NCI-H526 treated with DMSO at 0.1 percent for 48 hours (cell line): ENCODE data around the gene HLA-F.

ENCODE experiments used
- DNase-seq: peaks from one replicate; lab custom pipeline; 2025; lab: John Stamatoyannopoulos, UW

HLA-F gene

DNA sequence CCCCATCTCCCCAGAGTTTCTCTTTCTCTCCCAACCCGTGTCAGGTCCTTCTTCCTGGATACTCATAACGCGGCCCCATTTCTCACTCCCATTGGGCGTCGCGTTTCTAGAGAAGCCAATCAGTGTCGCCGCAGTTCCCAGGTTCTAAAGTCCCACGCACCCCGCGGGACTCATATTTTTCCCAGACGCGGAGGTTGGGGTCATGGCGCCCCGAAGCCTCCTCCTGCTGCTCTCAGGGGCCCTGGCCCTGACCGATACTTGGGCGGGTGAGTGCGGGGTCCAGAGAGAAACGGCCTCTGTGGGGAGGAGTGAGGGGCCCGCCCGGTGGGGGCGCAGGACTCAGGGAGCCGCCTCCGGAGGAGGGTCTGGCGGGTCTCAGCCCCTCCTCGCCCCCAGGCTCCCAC lies at the start of gene HLA-F:
Gene HLA-F, plus strand, starts transcription at position 173 of the 404 bp plus-strand sequence. Its CDS starts 30 bp downstream, at position 203.
- DNase-seq = peak; percentile 37

DNA sequence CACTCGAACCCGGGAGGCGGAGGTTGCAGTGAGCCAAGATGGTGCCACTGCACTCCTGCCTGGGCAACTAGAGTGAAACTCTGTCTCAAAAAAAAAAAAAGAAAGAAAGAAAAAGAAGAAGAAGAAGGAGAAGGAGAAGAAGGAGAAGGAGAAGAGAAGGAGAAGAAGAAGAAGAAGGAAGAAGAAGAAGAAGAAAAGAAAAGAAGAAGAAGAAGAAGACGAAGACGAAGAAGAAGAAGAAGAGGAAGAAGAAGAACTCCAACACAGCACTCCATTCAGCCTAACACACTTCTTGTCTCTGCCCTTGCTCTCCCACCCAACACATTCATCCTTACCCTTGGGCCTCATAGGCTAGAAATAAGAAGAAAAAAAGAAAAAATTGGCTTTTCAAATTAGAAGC lies 49.2 kb upstream of the HLA-F start:
- DNase-seq = no peak

DNA sequence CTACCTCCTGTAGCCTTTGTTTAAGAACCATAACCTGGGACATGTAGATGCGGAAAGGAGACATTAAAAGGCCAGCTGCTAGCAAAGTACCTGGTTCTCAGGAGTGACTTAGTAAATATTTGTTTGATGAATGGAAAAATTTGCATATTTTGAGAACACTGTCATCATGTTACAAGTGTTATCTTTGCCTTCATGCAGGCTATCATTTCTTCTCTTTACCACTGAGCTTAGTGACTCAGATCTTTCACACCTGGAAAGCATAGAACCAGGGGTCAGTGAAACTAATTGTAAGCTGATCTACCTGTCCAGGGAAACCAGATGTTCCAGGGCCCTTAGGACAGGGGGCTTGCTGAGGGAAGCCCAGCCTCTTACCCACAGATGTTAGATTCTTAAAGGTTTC lies 47.7 kb upstream of the HLA-F start:
- peak; percentile 52 for DNase-seq

DNA sequence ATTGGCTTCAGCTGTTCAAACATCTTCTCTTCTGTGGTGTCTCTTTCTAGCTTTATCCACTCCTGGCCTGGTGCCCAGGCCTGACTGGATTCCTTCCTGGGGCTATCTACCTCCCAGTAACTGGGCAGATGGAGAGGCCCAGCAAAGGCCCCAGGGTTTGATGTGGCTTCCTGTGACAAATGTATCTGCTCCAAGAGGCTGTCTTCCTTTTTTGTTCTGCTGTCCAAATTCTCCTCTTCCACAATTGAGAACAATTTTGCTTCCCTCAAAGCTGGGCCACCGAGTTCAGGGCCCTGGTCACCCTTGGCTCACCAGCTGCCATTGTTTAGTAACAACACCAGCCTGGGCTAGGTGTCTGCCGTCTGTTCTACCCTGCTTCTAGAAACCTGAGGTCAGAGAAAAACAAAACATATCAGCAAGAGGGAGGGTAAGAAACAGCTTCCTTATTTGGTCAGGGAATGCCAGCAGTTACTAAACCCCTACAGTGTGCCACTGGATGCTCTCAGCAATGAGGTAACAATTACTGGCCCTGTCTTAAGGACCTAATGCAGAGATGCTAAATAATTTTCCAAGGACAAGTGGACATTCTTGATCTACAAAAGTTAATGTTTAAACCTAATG lies 46.1 kb upstream of the HLA-F start:
- no peak for DNase-seq

DNA sequence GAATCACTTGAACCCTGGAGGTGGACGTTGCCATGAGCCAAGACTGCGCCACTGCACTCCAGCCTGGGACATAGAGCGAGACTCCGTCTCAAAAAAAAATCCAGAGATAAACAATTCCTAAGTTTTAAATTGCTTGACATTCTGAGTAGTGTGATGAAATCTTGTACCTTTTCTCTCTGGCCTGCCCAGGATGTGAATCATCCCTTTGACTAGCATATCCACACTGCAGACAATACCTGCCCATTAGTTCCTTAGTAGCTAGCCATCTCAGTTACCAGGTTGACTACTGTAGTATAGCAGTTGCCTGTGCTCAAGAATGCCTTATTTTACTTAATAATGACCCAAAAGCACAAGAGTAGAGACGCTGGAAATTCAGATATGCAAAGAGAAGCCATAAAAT lies 45.1 kb upstream of the HLA-F start:
- no peak for DNase-seq

DNA sequence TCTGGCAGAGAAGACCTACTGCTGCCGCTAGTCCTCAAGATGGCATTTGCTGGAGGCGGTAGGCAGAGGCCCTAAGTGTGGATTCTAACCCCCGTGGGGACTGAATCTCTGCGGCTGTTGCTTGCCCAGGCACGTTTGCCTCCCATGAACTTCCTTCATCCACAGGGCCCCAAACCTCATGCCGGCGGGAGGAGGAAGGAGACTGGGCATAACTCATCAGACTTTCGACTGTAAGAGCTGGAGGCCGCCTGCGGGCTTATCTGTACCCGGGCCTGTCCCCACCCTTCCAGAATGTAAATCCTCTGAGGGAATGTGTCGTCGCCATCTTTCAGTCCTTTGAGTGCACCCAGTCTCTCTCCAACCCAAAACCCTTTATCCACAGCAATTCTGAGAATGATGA lies 43.3 kb upstream of the HLA-F start:
- DNase-seq = no peak

DNA sequence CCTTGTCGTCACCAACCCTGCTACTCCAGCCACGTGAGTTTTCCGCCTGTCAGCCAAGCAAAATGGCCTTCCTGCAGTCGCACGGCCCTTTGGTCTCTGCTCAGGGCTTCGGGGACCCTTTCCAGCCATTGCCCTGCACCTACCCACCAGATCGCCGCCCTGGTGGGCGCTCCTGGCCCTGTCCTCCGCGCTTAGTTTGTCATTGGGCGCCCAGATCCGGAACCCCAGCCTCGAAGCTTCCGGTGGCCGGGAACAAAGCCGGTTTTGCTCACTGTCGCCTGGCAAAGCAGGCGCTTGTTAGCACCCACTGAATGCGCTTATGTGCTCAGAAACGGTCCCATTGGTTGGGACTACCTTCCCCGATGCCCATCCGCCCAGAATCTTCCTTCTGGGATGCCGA lies 42.8 kb upstream of the HLA-F start:
- no peak for DNase-seq

DNA sequence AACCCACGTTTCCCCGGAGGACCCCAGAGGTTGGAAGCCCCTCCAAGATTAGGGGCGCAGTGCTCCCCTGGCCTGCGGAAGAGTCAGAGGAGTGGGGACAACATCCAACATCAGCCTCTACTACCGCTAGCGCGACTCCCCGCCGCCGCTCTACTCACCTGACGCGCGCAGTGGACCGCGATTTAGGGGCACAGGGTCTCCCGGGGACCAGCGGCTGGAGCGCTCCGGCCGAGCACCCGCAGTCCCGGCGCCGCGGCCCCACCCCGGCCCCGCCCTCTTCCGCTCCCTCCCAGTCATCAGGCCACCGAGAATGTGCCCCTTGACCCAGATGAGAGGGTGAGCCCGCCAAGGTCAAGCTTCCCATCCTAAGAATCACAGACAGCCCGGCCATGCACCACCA lies 42.3 kb upstream of the HLA-F start, which contains the start of gene ZFP57:
Gene ZFP57, minus strand, starts transcription at position 249 of the 400 bp plus-strand sequence. CDS start 4,149 bp downstream, outside the sequence.
- DNase-seq = no peak

DNA sequence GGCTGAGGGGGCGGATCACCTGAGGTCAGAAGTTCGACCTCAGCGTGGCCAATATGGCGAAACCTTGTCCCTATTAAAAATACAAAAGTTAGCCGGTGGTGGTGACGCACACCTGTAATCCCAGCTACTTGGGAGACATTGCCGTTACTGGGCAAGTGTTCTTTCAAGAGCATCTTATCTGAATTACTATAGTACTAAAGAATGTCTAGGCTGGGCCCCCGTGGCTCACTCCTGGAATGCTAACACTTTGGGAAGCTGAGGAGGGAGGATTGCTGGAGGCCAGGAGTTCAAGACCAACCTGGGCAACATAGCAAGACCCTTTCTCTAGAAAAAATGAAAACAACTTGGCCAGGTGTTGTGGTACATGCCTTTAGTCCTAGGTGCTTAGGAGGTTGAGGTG lies 41.4 kb upstream of the HLA-F start:
- DNase-seq = no peak

DNA sequence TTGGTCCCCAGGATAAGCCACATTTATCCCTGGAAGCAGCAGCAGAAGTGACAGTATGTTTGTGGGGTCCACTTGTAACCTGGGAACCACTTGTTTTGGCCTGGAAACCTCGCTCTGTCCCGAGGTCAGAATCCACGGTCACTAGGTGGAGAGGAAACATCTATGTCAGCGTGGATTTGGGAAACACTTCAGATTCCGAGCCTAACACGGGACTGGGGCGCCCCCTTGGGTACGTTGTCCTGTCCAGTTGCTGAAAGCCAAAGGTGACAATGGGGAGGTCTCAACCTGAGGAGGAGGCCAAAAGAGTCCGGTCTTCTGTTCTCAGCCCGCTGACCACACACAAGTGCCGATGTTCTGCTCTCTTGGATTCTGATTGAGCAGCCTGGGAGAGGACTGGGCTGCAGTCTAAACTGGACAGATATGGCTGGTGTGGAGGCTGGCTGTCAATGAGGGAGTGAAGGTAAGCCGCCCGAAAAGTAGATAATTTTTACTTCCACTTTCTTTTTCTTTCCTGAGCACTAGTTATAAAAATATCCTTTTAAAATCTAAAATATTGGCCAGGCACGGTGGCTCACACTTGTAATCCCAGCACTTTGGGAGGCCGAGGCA lies 37.4 kb upstream of the HLA-F start:
- DNase-seq = no peak

DNA sequence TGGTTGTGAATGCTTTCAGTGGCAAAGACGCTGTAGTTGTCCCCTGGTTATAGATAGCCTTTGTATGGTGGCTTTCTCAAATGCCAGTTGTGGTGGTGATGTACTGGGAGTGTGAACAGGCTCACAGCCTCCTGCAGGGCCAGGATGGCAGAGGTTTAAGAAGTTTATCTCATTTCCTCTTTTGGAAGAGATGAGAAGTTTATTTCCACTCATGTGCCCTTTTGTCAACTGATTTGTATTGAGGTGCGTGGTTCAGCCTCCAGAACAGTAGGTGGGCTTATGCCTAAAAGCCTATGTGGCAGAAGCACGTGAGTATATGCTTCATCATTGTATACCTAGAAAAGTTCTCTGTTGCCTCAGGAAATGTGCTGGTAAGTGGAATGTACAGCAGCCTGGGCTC lies 28.6 kb upstream of the HLA-F start:
- no peak for DNase-seq

DNA sequence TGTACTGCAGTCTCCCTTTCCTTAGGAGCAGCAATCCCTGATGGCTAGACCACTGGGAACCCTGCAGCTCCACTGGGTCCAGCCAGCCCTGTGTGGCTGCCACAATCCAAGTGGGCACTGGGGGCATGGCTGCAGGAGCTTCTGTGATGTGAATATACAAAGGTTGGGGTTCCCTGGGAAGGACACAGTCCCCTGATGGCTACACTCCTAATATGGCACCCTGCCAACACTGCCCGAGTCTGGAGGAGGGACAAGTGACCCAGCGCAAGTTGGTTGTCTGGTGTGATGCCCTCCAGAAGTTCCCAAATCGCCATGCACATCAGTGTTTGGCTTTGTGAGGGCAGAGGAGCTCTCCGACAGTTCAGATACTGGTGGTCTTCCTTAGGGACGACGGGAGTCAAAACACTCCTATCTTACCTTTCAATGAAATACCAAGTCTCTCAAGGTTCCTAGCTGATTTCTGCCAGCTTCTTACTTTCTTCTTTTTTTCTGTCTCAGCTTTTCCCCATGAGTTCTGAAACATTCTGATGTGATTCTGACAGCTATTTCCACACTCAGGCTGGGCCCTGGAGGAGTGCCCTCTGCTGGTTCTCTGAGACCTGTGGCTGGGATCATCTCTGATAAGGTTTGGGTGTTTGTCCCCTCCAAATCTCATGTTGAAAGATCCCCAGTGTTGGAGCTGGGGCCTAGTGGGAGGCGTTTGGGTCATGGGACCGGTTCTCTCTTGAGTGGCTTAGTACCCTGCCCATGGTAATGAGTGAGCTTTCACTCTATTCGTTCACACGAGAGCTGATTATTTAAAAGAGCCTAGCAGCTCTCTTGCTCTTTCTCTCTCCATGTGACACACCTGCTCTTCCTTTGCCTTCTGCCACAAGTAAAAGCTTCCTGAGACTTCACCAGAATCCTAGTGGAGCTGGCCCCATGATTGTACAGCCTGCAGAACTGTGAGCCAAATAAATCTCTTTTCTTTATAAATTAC lies 26.8 kb upstream of the HLA-F start:
- no peak for DNase-seq

DNA sequence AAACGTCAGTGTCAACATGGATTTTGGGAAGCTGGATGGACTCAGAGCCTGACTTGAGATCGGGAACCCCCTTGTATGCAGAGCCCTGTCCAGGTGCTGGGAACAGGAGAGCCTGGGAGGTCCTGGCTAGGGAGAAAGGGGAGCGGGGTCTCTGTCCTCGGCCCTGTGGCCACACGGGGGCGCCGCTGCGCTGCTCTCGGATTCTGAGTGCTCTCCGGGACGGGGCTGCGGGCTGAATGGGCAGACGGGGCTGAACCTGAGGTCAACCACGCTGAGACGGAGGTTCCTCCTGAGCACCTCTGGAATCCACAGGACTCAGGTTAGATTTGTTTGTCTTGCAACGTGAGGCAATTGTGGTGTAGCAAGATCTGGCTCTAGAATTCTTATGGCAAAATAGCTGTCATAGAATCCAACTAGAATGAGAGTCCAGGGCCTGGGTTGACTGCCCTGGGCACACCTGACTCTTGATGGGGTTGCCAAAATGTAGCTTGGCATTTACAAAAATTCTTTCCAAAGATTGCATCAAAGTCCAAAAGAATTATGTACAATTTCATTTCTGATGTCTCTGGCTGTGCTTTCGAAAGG lies 20.6 kb upstream of the HLA-F start:
- no peak for DNase-seq

DNA sequence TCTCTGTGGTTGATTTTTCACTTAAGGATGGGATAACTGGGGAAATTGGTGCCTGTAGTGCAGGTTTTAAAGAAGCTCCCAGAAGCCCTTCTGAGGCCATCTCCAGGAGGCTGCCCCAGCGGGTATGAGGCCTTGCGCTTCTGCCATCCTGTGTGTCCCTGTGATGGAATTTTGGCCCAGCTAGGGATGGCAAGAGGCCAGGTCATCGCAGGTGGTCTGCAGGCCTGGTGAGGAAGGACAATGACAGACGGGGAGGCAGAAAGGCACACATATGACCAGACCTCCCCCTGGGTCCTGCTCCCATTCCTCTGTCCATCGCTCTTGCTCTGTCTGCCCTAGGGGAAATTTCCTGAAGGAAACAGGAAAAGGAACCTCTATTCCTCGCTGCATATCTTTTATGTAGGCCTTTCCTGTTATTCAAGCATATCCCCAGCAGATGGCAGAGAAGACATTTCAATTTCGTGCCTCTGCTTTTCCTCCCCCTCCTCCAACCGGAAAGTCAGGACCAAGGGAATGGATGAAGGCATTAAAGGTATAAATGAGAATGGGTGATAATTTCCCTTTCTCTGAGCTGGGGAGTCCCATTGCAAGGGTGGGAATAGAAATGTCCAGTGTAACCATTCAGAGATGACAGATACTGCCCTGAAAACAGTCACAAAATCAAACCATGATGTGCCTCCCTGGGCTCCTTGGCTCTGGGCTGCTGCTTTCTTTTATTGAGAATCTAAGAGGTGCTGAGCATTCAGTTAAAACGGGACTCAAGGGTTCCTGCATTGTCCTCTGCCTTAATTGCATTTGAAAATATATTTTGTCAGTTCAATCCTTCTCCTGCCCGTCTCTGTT lies 17.6 kb upstream of the HLA-F start:
- DNase-seq = no peak

DNA sequence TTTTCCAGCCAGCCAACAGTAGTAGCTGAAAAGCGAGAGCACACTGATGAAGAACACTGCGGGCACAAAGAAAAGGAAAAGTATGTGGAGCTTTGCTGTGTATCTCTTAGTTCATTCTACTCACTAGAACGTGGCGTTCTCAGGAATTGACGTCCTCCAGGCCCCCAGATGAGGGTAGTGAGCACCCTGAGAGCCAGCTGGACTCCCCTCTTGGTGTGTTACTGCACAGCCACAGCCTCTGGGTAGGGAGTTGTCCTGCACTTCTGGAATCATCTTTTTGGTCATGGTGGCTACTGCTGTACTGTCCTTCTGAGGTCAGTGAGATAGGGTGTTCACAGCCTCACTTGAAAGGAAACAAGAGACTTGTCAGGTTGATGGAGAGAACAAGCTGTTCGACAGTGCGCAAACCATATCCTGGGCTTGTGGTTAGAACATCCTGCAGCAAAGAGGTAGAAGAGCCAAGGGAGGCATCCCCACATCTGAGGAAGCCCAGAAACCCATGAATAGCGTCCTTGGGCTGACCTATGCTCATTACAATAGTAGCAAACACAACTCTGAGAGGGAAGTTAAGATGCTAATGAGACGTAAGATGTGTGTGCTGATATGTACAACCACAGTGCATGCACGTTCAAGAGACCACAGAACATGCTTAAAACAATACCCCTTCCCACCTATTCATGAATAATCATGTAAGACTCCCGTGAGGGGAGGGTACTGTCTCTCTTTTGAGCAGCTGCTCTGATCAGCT lies 14.6 kb upstream of the HLA-F start:
- DNase-seq = no peak

DNA sequence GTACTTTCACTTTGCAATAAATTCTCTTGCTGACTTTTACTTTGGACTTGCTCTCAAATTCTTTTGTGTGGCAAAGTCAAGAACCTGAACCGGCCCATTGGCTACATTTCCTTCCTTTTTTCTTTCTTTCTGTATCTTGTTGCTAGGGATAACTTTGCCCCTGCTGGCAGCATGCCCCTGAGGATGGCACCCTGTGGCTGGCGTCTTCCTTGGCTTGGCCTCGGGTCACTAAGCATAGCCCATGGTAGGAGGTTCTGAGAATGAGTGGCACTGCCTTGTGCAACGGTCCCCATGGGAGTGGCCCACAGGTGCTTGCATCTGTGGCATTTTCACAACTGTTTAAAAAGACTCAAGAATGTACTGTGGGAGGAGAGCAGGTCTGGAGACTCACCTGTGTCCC lies 14.0 kb upstream of the HLA-F start:
- no peak for DNase-seq

DNA sequence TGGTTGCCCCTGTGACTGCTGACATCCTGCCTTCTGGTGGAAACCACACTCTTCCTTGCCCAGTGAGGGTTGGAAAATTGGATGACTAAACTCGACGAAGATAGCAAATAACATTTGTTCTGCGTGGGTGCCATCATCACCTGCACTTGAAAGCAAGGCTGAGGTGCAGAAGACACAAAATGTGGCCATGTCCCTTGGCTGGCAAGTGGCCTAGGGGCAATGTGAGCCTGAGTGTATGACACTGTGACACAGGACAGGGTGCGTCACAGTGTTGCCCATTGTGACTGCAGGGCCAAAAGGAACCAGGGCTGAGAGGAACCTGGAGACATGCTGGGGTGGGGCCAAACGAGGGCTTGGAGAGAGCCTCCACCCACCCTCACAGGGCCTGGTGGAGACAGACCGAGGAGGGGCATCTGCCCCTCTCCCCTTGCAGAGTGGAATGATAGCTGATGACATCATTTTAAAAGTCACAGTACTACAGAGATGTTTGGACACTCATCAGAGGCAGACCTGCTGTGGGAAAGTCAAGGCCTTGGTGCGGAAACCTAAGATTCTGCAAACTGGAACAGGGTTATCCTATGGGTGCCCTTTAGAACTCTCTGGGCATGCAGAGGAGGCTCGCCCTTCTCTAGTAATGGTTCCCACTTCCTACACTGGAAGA lies 12.8 kb upstream of the HLA-F start:
- DNase-seq = no peak

DNA sequence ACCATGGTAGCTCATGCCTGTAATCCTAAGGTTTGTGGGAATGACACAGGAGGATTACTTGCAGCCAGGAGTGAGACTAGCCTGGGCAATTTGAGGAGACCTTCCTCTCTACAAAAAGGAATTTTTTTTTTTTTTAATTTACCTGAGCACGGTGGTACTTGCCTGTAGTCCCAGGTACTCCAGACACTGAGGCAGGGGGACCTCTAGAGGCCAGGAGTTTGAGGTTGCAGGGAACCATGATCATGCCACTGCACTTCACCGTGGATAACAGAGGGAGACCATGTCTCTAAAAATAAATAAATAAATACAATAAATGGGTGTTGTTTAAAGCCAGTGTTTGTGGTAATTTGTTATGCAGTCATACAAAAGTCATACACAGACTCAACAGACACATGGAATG lies 2.4 kb upstream of the HLA-F start:
- DNase-seq = no peak

DNA sequence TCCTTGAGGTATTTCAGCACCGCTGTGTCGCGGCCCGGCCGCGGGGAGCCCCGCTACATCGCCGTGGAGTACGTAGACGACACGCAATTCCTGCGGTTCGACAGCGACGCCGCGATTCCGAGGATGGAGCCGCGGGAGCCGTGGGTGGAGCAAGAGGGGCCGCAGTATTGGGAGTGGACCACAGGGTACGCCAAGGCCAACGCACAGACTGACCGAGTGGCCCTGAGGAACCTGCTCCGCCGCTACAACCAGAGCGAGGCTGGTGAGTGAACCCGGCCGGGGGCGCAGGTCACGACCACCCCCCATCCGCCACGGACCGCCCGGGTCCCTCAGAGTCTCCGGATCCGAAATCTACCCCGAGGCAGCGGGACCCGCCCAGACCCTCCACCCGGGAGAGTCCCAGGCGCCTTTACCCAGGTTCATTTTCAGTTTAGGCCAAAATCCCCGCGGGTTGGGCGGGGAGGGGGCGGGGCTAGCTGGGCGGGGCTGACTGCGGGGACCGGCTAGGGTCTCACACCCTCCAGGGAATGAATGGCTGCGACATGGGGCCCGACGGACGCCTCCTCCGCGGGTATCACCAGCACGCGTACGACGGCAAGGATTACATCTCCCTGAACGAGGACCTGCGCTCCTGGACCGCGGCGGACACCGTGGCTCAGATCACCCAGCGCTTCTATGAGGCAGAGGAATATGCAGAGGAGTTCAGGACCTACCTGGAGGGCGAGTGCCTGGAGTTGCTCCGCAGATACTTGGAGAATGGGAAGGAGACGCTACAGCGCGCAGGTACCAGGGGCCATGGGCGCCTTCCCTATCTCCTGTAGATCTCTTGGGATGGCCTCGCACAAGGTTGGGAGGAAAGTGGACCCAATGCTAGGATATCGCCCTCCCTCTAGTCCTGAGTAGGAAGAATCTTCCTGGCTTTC lies 693 bp downstream of the HLA-F start:
- DNase-seq = no peak
